GM20431 (cell line): ENCODE measurements around the gene HYKK.

Experiments
- in situ Hi-C: fragments of 300-500 bp; cut with MseI, MboI; formaldehyde crosslinking; loops from one replicate; pipeline ENCODE4 v1.15.0; 2020; ENCODE audit warnings: low sequenced_read_pairs; ENCODE audit not compliant: unreplicated experiment

Gene HYKK

DNA sequence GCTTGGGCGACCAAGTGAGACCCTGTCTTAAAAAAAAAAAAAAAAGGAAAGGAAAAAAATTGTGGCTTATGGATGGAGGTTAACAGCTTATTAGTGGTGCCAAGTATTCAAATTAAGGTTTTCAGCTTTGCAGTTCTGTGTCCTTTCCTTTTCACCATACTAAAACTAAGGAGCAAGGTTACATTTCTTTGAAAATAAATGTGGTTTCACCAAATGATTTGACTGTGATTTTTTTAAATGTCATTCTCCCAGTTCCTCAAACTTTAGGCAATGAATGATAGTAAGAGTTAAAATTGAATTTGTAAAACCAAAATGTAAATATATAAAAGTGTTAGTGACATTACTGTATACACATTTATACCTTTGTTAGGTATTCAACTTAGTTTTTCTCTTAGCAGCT, 67.6 kb downstream of the HYKK start:
- in situ Hi-C loops = no loop called here
